Testis (tissue), 3 donors: ENCODE measurements around the gene GABRA5. TPM values are rescaled to one million over a fixed set of nuclear protein-coding genes. Genes with fewer than 3 reads are reported as not detected.
A peak's percentile ranks its signal among the peaks of the same experiment; 100 is the strongest.

ENCODE experiments used
- DNase-seq: peaks from one replicate; pipeline ENCODE4 v3.0.0-alpha.2; 2019
- H3K27ac ChIP-seq, 2 donors: fragments of 200-600 bp; sonication (generic); one replicate each; pipeline ENCODE4 v1.5.1; 2019
- H3K27me3 ChIP-seq: fragments of 200-600 bp; sonication (generic); one replicate; pipeline ENCODE4 v1.5.1; 2019
- H3K36me3 ChIP-seq: fragments of 200-600 bp; sonication (generic); one replicate; pipeline ENCODE4 v1.5.1; 2017; ENCODE audit warnings: low read depth; ENCODE audit errors: missing control alignments
- H3K4me1 ChIP-seq: fragments of 200-600 bp; sonication (generic); one replicate; pipeline ENCODE4 v1.5.1; 2019
- H3K4me3 ChIP-seq, 2 donors: fragments of 200-600 bp; sonication (generic); one replicate each; pipeline ENCODE4 v1.5.1; 2017 to 2019
- H3K9me3 ChIP-seq: fragments of 200-600 bp; sonication (generic); one replicate; pipeline ENCODE4 v1.5.1; 2017
- POLR2A ChIP-seq: fragments of 450-650 bp; IDR thresholded peaks from one replicate; pipeline ENCODE4 v1.6.1; 2017; ENCODE audit warnings: antibody characterized with exemption, mild to moderate bottlenecking, moderate library complexity
- WGBS, 2 donors: methylation state at CpG; one replicate each; pipeline ENCODE4 v1.1.5; 2018; 5-methylcytosine and 5-hydroxymethylcytosine counted together
- intact Hi-C: fragments of 100-400 bp; cut with DNase I; formaldehyde crosslinking; loops from one replicate; pipeline ENCODE4 v1.15.1; 2023; ENCODE audit warnings: low total_unique reads
- polyA plus RNA-seq: library from polyadenylated mRNA; stranded (reverse); fragments of 350-450 nt; fragmentation: Illumina TruSeq; extraction: RNeasy Lipid Tissue Mini Kit (QIAGEN cat#74804); gene quantifications from one replicate; pipeline ENCODE4 v1.2.3, GENCODE V29; 2014; ENCODE audit warnings: low read depth, low replicate concordance; ENCODE audit not compliant: insufficient read depth
- total RNA-seq, 2 donors: library from RNA; depleted of rRNA; stranded (reverse); fragments of >200 nt; gene quantifications; one replicate each; pipeline ENCODE4 v1.2.3, GENCODE V29; 2016
- TF ChIP-seq, protein P1 (sequence below), 3 experiments: fragments of 450-650 bp in 2 of 3; fragments of 200-600 bp in 1 of 3; sonication (generic) in 1 of 3; IDR thresholded peaks; one replicate each; pipeline ENCODE4 v1.5.1; 2016 to 2019; ENCODE audit warnings: antibody characterized with exemption in 3 of 3, mild to moderate bottlenecking in 2 of 3, moderate library complexity in 1 of 3

Gene GABRA5
- total and polyA plus RNA-seq, 3 donors from 2014 or later: 0.58 to 3.1 (median 3.1) TPM

DNA sequence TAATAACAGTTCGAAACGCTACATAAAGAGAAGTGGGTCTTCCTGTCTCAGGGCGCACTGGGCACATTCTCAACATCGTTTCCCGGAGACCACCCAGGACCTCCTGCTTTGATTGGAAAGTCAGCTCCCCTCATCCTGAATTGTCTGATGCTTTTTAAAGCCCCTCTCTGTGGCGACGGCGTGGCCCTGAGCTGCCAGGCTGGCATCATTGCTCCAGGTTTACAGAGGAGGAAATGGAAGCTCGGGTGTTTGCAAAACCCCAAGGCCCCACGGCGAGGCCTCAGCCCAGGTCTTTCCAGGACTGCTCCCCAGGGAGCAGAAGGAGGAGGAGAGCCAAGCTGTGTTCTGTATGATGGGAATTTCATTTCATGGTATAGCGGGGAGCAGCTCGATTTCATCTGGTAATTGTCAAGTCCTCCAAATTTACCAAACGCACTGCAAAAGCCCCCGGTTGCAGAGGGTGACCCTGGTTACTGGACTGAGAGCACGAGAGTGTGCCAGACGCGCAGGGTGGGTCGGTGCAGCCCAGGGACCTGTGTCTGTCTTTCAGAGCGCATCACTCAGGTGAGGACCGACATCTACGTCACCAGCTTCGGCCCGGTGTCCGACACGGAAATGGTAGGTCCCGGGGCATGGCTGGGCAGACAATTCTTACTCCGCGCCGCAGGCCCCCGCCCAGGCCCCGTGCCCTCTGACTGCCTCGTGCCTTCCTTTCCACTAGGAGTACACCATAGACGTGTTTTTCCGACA lies 15.9 kb downstream of the GABRA5 start:
- H3K36me3 ChIP-seq: no peaks in the 10 kb centered on the region
- H3K27me3 ChIP-seq: no peaks in the 10 kb centered on the region
- intact Hi-C loops: no loop called here
- DNase-seq: no peak
- H3K4me1 ChIP-seq: no peaks in the 10 kb centered on the region
- peak overlapping the region; percentile 5 to 41 for H3K4me3 ChIP-seq
- H3K27ac ChIP-seq: no peak overlapping the region
- no peaks in the 10 kb centered on the region for H3K9me3 ChIP-seq
- 62 to 70% methylated on average over 24 to 35 of the region's 35 CpGs for WGBS, 2 donors
- no peak for TF ChIP-seq POLR2A
- TF ChIP-seq, protein P1, sequence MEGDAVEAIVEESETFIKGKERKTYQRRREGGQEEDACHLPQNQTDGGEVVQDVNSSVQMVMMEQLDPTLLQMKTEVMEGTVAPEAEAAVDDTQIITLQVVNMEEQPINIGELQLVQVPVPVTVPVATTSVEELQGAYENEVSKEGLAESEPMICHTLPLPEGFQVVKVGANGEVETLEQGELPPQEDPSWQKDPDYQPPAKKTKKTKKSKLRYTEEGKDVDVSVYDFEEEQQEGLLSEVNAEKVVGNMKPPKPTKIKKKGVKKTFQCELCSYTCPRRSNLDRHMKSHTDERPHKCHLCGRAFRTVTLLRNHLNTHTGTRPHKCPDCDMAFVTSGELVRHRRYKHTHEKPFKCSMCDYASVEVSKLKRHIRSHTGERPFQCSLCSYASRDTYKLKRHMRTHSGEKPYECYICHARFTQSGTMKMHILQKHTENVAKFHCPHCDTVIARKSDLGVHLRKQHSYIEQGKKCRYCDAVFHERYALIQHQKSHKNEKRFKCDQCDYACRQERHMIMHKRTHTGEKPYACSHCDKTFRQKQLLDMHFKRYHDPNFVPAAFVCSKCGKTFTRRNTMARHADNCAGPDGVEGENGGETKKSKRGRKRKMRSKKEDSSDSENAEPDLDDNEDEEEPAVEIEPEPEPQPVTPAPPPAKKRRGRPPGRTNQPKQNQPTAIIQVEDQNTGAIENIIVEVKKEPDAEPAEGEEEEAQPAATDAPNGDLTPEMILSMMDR (IDR thresholded peaks at IDR 0.05): no peak

DNA sequence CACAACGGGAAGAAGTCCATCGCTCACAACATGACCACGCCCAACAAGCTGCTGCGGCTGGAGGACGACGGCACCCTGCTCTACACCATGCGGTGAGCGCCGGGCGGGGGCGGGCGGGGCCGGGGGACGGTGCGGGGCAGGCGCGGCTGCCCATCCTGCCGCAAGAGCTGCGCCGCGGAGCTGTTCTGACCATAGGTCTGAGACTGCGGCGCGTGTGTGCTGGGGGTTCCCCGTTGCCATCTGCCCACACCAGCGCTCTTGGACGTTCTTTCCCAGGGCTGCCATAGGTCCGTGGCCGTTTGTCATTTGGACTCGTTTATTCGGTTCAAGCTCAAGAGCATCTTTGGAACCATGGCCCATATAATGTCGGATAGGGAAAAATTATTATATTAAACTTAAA lies 16.6 kb downstream of the GABRA5 start:
- Histone ChIP-seq H3K27ac (no peak overlapping the region), H3K9me3 (no peaks in the 10 kb centered on the region), H3K36me3 (no peaks in the 10 kb centered on the region), H3K4me1 (no peaks in the 10 kb centered on the region), H3K4me3 (peak overlapping the region; percentile 5 to 41), H3K27me3 (no peaks in the 10 kb centered on the region)
- intact Hi-C loops: no loop called here
- TF ChIP-seq, protein P1 (IDR thresholded peaks at IDR 0.05): no peak
- TF ChIP-seq POLR2A: no peak
- DNase-seq: no peak
- 56 to 81% methylated on average over 8 to 22 of the region's 32 CpGs for WGBS, 2 donors

DNA sequence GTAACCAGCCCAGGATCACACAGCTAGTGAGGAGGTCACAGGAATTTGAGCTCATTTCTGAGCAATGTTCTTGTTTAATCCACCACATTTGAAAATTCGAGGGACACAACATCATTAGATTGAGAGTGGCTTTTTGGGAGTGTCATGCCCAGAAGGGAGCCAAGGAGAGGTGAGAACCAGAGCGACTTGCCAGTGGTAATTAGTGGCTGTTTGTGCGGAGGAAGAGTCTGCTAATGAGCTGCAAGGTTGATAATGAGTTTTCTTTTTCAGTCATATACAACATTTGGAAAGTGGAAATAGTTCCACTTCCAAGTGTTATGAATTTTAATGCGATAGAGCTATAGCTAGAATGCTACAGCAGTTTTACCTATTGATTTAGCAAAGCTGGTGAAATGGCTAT lies 19.7 kb downstream of the GABRA5 start:
- Histone ChIP-seq H3K4me3 (no peak overlapping the region), H3K27me3 (no peaks in the 10 kb centered on the region), H3K27ac (no peak overlapping the region), H3K4me1 (peaks cover 3% of the 10 kb centered on the region), H3K9me3 (no peaks in the 10 kb centered on the region), H3K36me3 (no peaks in the 10 kb centered on the region)
- TF ChIP-seq, protein P1 (IDR thresholded peaks at IDR 0.05): no peak
- TF ChIP-seq POLR2A: no peak
- intact Hi-C loops: no loop called here
- DNase-seq: no peak
- 53 to 71% methylated on average over 4 of the region's 4 CpGs for WGBS, 2 donors

DNA sequence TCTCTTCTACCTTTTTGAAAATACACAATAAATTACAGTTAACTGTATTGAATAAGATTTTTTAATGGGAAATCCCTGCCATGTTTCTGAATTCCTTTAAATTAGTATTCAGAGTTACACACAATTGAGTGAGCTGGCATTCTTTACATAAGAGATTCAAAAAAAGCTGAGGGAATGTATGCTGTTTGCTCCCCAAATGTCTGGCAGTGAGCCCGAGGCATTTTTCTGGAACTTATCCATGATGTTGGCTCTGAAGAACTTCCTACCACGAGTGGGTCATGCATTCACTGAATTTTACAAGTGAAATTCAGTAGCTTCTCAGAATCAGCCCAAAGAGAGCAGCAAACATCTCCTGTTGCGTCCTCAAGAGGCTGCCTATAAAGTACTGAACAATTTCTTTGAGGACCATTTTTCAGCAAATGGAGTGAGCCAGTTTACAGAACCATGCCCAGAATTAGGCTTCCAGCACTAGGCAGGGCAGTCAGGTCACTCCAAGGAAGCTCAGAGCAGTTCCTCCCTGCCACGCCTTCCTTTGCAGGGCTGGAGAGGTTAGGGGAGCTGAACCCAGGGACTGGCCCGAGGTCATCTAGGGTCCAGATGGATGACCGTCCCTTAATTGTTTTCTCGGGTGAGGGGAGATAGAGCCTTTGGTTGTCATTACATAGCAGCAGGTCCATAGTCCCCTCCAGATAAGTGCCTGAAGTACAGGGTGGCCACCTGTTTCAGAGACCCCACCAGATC lies 21.2 kb downstream of the GABRA5 start:
- TF ChIP-seq, protein P1 (IDR thresholded peaks at IDR 0.05): no peak
- TF ChIP-seq POLR2A: no peak
- H3K36me3 ChIP-seq: no peaks in the 10 kb centered on the region
- 69 to 76% methylated on average over 7 of the region's 7 CpGs for WGBS, 2 donors
- peaks cover 7% of the 10 kb centered on the region for H3K4me1 ChIP-seq
- no peaks in the 10 kb centered on the region for H3K27me3 ChIP-seq
- H3K4me3 ChIP-seq: no peak overlapping the region
- no peak overlapping the region for H3K27ac ChIP-seq
- H3K9me3 ChIP-seq: no peaks in the 10 kb centered on the region
- intact Hi-C loops: no loop called here
- no peak for DNase-seq
